GM21619 (cell line): ENCODE results near the gene COPZ2.
"Not testable (repeated sequence)": the region's sequence is repeated elsewhere in the genome, so short reads cannot be mapped to it uniquely, and the experiment has no call there.

Experiments
- ATAC-seq: cut with Tn5 transposase; IDR thresholded peaks from one replicate; pipeline ENCODE4 v1.9.1; 2021; ENCODE audit not compliant: unreplicated experiment

The COPZ2 gene, protein sequence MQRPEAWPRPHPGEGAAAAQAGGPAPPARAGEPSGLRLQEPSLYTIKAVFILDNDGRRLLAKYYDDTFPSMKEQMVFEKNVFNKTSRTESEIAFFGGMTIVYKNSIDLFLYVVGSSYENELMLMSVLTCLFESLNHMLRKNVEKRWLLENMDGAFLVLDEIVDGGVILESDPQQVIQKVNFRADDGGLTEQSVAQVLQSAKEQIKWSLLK

DNA sequence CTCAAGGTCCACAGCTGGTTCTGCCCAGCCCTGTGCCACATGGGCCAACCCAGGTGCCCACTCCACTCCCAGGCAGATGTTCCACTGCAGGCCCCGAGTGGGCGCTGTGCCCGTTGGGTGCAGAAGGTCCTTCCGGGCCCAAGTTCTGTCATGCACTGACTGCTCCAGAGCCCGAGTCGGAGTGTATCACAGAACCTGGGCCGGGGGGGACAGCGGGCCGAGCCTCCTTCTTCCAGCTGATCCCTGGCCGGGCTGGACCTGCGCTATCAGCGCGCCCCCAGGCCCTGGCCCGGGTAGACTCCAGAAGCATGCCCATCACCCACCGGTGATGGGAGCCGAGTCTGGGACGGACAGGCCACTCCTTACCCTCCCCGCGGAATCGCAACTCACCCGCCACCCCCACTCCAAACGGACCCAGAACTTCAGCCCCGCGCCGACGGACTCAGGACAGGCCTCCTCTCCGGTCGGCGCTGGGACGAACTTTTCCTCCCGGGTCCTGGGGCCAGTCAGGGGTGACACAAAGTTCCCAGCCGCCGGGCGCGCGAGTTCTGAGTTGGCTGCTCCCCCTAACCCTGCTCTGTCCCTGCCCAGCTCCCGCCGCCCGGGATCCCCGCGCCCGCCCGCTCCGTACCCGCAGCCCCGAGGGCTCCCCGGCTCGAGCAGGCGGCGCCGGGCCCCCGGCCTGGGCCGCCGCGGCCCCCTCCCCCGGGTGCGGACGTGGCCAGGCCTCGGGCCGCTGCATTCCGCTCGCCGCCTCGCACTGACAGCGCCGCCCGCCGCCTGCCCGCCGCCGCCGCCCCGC, at the start of gene COPZ2:
Gene COPZ2 (minus strand): TSS at position 762 of the 802 bp plus-strand sequence. CDS start 20 bp downstream, at position 742.
- ATAC-seq = no peak

DNA sequence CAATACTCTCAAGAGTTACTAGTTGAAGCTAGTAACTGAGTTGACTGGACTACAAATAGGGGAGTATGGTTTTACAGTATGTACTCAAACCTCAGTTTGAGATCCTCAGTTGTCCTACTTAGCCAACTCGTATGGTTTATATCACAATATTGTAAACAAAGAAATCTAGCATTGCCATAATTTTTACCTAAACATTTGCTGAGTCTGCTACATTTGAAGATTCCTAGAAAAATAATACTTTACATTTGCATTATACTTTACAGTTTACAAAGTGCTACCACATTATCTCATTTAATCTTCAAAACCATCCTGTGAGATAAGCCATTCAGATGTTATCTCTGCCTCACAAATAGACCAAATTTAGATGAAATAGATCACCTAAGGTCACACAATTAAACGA, 47.3 kb upstream of the COPZ2 start:
- ATAC-seq = no peak

DNA sequence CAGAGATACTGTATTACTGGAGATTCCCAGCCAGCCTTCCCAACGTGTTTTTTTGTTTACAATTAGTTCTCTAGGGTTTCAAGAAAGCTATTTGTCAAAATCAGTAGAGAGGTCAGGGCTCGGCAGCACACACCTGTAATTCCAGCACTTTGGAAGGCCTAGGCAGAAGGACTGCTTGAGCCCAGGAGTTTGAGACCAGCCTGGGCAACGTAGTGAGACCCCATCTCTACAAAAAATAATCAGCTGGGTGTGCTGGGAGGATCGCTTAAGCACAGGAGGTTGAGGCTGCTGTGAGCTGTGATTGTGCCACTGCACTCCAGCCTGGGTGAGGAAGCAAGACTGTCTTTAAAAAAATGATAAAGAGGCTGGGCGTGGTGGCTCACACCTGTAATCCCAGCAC, 44.3 kb upstream of the COPZ2 start:
- no peak for ATAC-seq

DNA sequence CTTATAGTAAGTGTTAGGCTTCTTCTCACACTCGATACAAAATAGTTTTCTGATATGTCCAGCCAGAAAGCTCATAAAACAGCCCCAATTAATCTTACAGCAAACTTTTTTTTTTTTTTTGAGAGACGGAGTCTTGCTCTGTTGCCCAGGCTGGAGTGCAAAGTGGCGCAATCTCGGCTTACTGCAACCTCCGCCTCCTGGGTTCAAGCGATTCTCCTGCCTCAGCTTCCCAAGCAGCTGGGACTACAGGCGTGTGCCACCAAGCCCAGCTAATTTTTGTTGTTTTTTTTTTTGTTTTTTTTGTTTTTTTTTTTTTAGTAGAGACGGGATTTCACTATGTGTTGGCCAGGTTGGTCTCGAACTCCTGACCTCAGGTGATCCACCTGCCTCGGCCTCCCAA, 39.6 kb upstream of the COPZ2 start:
- not testable (repeated sequence) for ATAC-seq

DNA sequence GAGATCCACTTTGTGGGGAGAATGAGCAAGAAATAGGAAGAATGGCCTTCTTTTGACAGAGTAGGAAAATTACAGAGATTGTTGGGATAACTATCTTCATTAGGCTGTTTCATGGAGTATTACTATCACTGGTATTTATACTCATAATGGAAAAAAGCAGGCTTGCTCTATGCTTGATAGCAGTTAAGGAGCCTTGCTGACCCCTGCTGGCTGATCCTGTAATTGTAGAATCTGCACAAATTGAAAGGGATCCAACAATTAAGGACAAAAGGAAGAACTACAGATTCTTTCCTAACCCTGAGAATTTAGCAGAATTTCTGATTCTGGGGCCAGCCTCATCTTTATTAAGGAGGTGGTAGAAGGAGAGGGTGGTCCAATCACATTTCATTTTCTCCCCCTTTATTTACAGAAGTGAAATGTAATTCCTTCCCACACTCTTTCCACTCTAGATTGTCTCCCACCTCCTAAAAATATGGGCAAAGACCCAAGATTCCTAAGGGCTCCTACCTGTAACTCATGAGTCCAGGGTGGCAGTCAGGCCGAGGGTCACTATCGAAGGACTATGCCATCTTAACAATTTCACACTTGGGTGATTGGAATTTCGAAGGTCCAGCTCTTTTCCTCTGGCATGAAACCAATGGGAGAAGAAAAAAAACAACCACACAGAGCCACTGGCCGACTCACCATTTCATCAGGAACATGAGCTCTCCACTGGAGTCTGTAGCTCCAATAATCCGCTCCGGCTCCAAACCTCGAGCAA, 36.9 kb upstream of the COPZ2 start:
- no peak for ATAC-seq

DNA sequence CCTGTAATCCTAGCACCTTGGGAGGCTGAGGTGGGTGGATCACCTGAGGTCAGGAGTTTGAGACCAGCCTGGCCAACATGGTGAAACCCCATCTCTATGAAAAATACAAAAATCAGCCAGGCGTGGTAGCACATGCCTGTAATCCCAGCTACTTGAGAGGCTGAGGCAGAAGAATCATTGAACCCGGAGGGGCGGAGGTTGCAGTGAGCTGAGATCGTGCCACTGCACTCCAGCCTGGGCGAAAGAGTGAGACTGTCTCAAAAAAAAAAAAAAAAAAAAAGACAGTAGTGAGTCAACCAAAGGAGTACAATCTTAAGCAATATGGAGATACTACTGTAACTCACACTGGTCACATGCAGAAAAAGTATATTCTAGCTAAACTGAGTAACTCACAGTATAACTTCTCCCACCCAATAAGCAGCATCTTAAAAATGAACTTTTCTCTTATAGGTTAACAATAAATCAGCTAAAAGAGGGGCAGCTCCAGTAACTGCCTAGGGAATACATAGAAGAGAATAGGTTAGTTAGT, 36.0 kb upstream of the COPZ2 start:
- not testable (repeated sequence) for ATAC-seq

DNA sequence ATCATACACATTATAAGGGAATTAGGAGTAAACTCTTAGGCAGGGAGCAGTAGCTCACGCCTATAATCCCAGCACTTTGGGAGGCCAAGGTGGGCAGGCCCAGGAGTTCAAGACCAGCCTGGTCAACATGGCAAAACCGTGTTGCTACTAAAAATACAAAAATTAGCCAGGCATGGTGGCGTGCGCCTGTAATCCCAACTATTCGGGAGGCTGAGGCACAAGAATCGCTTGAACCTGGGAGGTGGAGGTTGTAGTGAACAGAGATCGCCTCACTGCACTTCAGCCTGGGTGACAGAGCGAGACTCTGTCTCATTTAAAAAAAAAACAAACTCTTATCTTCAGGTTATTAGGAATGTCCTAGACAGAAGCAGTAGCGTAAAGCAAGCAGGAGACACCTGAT, 35.2 kb upstream of the COPZ2 start:
- not testable (repeated sequence) for ATAC-seq

DNA sequence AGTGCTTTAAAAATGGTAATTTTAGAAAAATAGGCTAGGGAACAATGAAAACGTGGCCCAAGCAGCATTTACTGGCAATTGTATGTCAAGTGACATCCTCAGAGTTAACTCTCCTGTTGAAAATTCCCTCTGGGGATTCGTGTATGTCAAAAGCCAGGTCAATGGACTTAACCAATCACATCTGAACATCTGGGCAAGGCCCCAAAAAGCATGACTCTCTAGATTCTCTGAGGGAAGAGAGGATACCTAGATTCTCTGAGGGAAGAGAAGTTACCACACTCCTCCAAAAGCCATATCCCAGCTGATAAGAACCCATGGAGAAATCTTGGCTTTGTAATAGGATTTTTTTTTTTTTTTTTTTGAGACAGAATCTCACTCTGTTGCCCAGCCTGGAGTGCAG, 34.1 kb upstream of the COPZ2 start:
- no peak for ATAC-seq

DNA sequence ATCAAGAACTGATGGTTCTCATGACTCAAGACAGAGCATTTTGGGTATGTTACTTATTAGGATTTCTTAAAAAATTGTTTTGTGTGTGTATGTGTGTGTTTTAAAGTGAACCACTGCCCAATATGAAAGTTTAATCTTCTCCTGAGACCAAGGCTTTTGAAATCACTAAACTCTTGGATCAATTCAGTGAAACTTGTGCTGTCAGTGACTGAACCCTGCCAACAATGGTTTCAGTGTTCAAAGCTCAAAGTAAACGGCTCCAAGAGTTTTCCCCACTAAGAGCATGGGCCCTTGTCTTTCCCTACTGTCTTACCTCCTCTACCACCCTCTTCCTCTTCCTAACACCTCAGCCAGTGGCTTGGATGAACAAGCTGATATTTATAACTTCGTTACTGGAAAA, 32.6 kb upstream of the COPZ2 start:
- no peak for ATAC-seq

DNA sequence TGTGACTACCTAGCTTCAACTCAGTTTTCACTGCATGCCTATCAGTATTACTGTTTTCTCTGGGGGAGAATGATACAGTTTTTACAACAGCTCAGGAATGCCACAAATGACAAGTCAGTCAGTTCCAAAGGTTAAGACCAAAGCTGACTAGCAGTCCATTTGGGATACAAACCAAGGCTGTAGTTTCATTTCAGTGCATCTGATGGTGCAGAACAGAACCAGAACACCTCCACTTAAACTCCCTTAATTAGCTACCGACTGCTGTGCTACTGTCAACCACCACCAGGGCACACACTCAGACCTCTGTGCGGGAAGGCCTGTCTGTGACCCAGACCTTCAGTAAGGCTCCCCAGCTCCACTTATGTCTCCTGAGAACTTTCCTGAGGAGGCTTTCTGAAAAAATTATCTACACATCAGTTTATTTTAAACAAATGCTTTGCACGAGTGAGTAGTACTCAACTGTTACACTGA, 30.9 kb upstream of the COPZ2 start:
- no peak for ATAC-seq

DNA sequence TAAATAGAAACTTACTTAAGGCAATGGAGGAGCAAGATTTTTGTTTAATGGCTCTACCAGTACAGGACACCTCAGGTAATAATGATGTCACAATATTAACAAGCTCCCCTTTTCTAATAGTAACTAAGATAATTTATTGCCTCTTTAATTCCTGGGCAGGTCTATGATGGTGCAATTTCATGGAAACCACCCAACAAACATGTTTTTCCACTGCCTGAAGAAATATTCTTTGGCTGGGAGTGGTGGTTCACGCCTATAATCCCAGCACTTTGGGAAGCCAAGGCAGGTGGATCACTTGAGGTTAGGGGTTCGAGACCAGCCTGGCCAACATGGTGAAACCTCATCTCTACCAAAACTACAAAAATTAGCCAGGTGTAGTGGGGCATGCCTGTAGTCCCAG, 30.2 kb upstream of the COPZ2 start:
- ATAC-seq = not testable (repeated sequence)

DNA sequence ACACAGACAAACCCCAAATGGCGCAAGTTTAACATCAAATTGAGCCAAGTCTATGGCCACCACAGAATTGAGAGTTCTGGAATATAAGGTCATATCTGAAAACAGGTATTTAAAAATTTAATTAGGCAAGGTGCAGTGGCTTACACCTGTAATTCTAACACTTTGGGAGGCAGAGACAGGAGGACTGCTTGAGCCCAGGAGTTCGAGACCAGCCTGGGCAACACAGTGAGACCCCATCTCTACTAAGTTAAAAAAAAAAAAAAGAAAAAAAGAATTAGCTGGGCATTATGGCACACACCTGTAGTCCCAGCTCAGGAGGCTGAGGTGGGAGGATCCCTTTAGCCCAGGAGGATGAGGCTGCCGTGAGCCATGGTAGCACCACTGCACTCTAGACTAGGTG, 29.6 kb upstream of the COPZ2 start:
- ATAC-seq = no peak

DNA sequence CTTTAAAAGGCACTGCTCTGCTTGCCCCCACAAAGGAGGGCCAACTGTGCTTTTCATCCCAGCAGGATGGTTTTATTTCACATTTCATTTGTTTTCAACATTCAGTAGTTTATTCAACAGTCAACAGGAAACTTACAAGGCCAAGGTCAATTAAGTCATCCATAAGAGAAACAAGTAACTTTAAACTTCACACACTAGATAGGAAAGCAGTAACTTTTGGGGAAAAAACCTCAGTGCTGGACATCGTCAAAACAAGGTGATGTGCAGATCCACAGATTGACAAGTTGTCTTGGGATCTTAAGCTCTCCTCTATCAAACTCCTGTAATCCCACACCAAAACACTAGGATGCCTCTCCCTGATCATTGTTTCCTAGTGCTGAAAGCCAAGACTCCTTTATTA, 29.1 kb upstream of the COPZ2 start:
- ATAC-seq = no peak

DNA sequence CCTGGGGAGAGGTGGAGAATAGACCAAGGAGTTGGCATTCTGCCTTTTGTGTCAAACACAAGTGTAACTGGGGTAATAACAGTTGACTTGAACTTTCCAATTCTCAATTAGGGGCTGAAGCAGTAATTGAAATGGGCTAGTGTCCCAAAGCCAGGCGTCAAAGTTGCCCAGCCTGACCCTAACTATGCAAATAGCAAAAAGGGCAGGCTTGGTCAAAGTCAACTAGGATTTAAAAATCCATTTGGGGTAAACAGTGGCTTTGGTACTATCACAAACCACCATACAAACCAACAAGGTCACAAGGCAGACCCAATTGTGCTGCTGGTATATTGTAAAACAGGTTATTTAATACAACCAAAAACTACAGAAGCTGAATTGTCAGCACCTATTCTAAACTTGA, 28.6 kb upstream of the COPZ2 start:
- no peak for ATAC-seq

DNA sequence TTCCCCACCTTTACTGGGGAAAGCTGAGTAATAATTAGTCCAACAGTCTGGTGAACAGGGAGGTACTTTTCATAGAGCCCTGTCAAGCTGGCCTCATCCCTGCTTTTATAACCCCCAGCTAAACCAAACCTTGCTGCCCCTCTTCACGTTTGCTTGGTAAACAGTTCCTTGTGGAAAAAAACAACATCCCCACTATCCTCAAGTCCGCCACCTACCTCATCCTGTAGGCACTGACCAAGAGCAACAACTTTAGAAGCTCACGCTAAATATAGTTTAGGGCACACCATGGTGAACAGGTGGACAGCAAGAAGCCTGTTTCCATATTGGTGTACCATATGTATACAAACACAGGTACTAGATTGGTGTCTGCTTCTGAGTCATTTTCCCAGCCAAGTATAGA, 27.0 kb upstream of the COPZ2 start:
- no peak for ATAC-seq

DNA sequence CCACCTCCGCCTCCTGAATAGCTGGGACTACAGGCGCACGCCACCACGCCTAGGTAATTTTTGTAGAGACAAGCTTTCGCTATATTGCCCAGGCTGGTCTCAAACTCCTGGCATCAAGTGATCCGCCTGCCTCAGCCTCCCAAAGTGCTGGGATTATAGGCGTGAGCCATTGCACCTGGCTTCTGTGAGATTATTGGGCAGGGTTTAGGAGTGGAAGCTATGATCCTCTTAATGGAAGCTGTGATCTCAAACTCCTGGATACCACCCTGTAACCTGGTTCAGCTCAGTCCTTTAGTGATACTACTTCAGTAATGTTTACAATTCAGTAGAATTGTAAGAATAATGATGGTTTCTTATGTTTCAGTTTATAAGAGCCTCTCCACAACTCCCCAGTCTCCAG, 24.7 kb upstream of the COPZ2 start:
- no peak for ATAC-seq

DNA sequence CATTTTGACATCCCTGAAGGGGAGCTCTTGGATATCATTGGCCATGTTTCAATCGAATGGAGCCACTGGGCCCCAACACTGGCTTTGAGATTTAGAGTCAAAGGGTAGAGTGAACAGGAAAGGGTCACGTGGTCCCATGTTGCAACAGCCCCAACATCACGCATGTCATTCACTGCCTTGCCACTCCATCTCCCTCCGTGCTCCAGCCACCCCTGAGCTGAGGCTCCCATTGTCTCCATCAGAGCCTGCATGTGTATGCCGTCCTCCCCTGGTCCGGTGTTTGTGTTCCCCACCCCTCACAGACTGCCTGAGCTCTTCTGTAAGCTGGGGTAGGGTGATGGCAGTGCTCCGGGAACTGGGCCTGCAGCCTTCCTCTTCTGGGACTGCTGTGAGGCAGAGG, 22.7 kb upstream of the COPZ2 start:
- no peak for ATAC-seq

DNA sequence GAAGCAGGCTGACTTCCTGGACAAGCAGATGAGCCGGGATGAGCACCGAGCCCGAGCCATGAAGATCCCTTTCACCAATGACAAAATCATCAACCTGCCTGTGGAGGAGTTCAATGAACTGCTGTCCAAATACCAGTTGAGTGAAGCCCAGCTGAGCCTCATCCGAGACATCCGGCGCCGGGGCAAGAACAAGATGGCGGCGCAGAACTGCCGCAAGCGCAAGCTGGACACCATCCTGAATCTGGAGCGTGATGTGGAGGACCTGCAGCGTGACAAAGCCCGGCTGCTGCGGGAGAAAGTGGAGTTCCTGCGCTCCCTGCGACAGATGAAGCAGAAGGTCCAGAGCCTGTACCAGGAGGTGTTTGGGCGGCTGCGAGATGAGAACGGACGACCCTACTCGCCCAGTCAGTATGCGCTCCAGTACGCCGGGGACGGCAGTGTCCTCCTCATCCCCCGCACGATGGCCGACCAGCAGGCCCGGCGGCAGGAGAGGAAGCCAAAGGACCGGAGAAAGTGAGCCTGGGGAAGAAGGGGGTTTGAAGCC, 21.6 kb upstream of the COPZ2 start:
- no peak for ATAC-seq

DNA sequence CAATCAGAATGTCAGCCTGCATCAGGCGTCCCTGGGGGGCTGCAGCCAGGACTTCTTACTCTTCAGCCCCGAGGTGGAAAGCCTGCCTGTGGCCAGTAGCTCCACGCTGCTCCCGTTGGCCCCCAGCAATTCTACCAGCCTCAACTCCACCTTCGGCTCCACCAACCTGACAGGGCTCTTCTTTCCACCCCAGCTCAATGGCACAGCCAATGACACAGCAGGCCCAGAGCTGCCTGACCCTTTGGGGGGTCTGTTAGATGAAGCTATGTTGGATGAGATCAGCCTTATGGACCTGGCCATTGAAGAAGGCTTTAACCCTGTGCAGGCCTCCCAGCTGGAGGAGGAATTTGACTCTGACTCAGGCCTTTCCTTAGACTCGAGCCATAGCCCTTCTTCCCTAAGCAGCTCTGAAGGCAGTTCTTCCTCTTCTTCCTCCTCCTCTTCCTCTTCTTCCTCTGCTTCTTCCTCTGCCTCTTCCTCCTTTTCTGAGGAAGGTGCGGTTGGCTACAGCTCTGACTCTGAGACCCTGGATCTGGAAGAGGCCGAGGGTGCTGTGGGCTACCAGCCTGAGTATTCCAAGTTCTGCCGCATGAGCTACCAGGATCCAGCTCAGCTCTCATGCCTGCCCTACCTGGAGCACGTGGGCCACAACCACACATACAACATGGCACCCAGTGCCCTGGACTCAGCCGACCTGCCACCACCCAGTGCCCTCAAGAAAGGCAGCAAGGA, 21.0 kb upstream of the COPZ2 start:
- no peak for ATAC-seq

DNA sequence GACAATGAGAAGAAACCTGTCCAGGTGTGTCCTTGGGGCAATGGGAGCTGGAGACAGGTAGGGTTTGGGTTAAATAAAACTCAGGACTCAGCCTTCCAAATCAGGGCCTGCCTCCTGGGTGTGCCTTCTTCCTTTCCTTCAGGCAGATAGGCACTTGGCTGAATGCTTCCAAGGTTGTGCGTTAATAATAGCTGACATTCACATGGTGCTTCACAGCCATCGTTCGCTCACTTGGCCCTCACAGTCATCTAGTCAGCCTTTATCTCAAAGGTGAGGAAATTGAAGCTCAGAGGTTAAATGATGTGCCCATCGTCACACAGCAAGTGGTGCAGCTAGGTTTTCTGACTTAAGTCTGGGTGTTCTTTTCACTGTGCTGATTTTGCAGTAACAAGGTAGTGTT, 20.0 kb upstream of the COPZ2 start:
- ATAC-seq = no peak

DNA sequence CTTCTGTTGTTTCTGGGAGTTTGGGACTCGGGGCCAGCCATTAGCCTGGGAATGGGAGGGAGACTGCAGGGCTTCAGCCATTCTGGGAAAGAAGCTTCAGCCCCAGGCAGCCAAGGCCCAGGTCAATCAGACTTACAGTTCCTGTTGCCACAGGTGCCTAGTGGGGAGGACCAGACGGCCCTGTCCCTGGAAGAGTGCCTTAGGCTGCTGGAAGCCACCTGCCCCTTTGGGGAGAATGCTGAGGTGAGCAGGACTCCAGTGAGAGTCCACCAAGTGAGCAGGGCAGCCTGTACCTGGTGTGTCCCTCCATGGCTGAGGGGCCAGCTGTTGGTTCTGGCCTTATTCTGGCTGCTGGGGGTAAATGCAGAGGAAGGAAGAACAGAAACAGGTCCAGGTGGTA, 19.3 kb upstream of the COPZ2 start:
- ATAC-seq = no peak
